Measurements from ENCODE around the gene STX3. TPM values are rescaled to one million over a fixed set of nuclear protein-coding genes. Genes with fewer than 3 reads are reported as not detected.
"Not testable (repeated sequence)": the region's sequence is repeated elsewhere in the genome, so short reads cannot be mapped to it uniquely, and the experiment has no call there.

STX3 gene
- total and polyA plus RNA-seq, 2 of the 13 experiments (the other 11 are each of a cell fraction or from before 2014, with no cell fraction given): 16.5 to 24.0 TPM

- BruUV-seq (replicated peaks): no TSS peak
- 0 out of 4 replicates have a peak, but pooled peaks of 1 of the 2 experiments have one; percentile 12 for TF ChIP-seq MAFK (conservative IDR thresholded peaks at IDR 0.05 in 1 of 2, IDR thresholded peaks at IDR 0.05 in 1 of 2; ENCODE audit: low read length in 2 of 2)
- no peak for TF ChIP-seq PHF20 (CRISPR knock-in tag; IDR thresholded peaks at IDR 0.05)
- 5% methylated on average over 2 of the region's 2 CpGs for WGBS (ENCODE audit: low lambda C conversion rate)
- ChIA-PET CTCF (ENCODE audit: low intra/inter-chr PET ratio, low total read pairs) (no interaction called here), POLR2A (no interaction called here)
- Histone ChIP-seq H3K27me3 (ENCODE audit: control insufficient read depth in 1 of 2, insufficient read depth in 2 of 2, low read length in 2 of 2) (no peaks in the 10 kb centered on the region), H2AFZ (ENCODE audit: low read length) (no peak overlapping the region), H3K4me2 (ENCODE audit: low read depth, low read length) (no peak overlapping the region), H3K27ac (ENCODE audit: extremely low read length, insufficient read depth, low read length) (no peak overlapping the region), H3K9me3 (ENCODE audit: low read length) (no peaks in the 10 kb centered on the region), H3K79me2 (ENCODE audit: insufficient read depth, low read length) (no peaks in the 10 kb centered on the region), H3K36me3 (replicated peaks in 1 of 2; ENCODE audit: control insufficient read depth in 1 of 2, insufficient read depth in 2 of 2, low read length in 2 of 2) (no peaks in the 10 kb centered on the region), H3K9ac (ENCODE audit: insufficient read depth, low read depth, low read length) (no peak overlapping the region), H3K4me3 (replicated peaks in 1 of 3; ENCODE audit: insufficient read depth in 1 of 3, low read depth in 2 of 3, low read length in 3 of 3) (no peak overlapping the region), H4K20me1 (ENCODE audit: insufficient read depth, low read length) (no peaks in the 10 kb centered on the region), H3K4me1 (ENCODE audit: insufficient read depth, low read length) (no peaks in the 10 kb centered on the region)
- no peak for DNase-seq (ENCODE audit: low spot score)
- in situ Hi-C loops (cut with HindIII; ENCODE audit: extremely low pct_ligation_motif_present, low pct_unique_long_range_greater_than_20kb) (no loop called here), intact Hi-C loops (cut with micrococcal nuclease; ENCODE audit: unreplicated experiment) (no loop called here)
- FAIRE-seq: no peak
- ATAC-seq: no peak
Observed at GRCh38 chr11:59849129-59849528, 94.0 kb downstream of the STX3 start.

GRCh38 chr11:59849551-59849950 is 94.4 kb downstream of the STX3 start:
- WGBS (ENCODE audit: low lambda C conversion rate): 20% methylated on average over 2 of the region's 2 CpGs
- intact Hi-C loops (cut with micrococcal nuclease; ENCODE audit: unreplicated experiment); H3K27ac ChIP-seq (ENCODE audit: extremely low read length, insufficient read depth, low read length): not testable (repeated sequence)

GRCh38 chr11:59851416-59851815 is 96.2 kb downstream of the STX3 start:
- intact Hi-C loops (cut with micrococcal nuclease; ENCODE audit: unreplicated experiment); DNase-seq (ENCODE audit: low spot score); H3K4me1 ChIP-seq (ENCODE audit: insufficient read depth, low read length); H3K4me2 ChIP-seq (ENCODE audit: low read depth, low read length); H3K27ac ChIP-seq (ENCODE audit: extremely low read length, insufficient read depth, low read length); ATAC-seq; POLR2A ChIA-PET; H3K79me2 ChIP-seq (ENCODE audit: insufficient read depth, low read length); H3K4me3 ChIP-seq (replicated peaks in 1 of 3; ENCODE audit: insufficient read depth in 1 of 3, low read depth in 2 of 3, low read length in 3 of 3); H3K9me3 ChIP-seq (ENCODE audit: low read length); BruUV-seq (replicated peaks); CTCF ChIA-PET (ENCODE audit: low intra/inter-chr PET ratio, low total read pairs); H3K36me3 ChIP-seq (replicated peaks in 1 of 2; ENCODE audit: control insufficient read depth in 1 of 2, insufficient read depth in 2 of 2, low read length in 2 of 2); H2AFZ ChIP-seq (ENCODE audit: low read length); H3K27me3 ChIP-seq (ENCODE audit: control insufficient read depth in 1 of 2, insufficient read depth in 2 of 2, low read length in 2 of 2); in situ Hi-C loops (cut with HindIII; ENCODE audit: extremely low pct_ligation_motif_present, low pct_unique_long_range_greater_than_20kb); H3K9ac ChIP-seq (ENCODE audit: insufficient read depth, low read depth, low read length); FAIRE-seq; H4K20me1 ChIP-seq (ENCODE audit: insufficient read depth, low read length): not testable (repeated sequence)
- WGBS (ENCODE audit: low lambda C conversion rate): 38% methylated on average over 5 of the region's 5 CpGs

More at GRCh38 chr11:59849551-59849950, 94.4 kb downstream of the STX3 start:
- in situ Hi-C loops (cut with HindIII; ENCODE audit: extremely low pct_ligation_motif_present, low pct_unique_long_range_greater_than_20kb); FAIRE-seq; H3K27me3 ChIP-seq (ENCODE audit: control insufficient read depth in 1 of 2, insufficient read depth in 2 of 2, low read length in 2 of 2); BruUV-seq (replicated peaks); H3K79me2 ChIP-seq (ENCODE audit: insufficient read depth, low read length); CTCF ChIA-PET (ENCODE audit: low intra/inter-chr PET ratio, low total read pairs); H4K20me1 ChIP-seq (ENCODE audit: insufficient read depth, low read length); POLR2A ChIA-PET; H2AFZ ChIP-seq (ENCODE audit: low read length); H3K9me3 ChIP-seq (ENCODE audit: low read length); ATAC-seq; H3K4me1 ChIP-seq (ENCODE audit: insufficient read depth, low read length); H3K4me2 ChIP-seq (ENCODE audit: low read depth, low read length); H3K9ac ChIP-seq (ENCODE audit: insufficient read depth, low read depth, low read length); H3K36me3 ChIP-seq (replicated peaks in 1 of 2; ENCODE audit: control insufficient read depth in 1 of 2, insufficient read depth in 2 of 2, low read length in 2 of 2); DNase-seq (ENCODE audit: low spot score); H3K4me3 ChIP-seq (replicated peaks in 1 of 3; ENCODE audit: insufficient read depth in 1 of 3, low read depth in 2 of 3, low read length in 3 of 3): not testable (repeated sequence)
